ENCODE results near the gene OSBPL10.

GRCh38 chr3:31763731-31764130 is 217.3 kb downstream of the OSBPL10 start:
- no peak for TF ChIP-seq CTCF (conservative IDR thresholded peaks at IDR 0.05 in 1 of 2, IDR thresholded peaks at IDR 0.05 in 1 of 2; ENCODE audit: extremely low read depth in 1 of 2, insufficient read depth in 1 of 2, low read depth in 1 of 2, low read length in 2 of 2)
- TF ChIP-seq EZH2 (IDR thresholded peaks at IDR 0.05; ENCODE audit: borderline replicate concordance, low read length) = no peak

Measured in mammary epithelial cell (primary cell).